ENCODE data around the gene NF1.

NF1 gene

GRCh38 chr17:31130286-31131224 is 35.8 kb downstream of the NF1 start:
- TF ChIP-seq CTCF (conservative IDR thresholded peaks at IDR 0.05; ENCODE audit: low read depth, low read length), result no peak
- DNase-seq (ENCODE audit: low read depth), result peak; percentile 16

GRCh38 chr17:31131299-31131698 is 36.5 kb downstream of the NF1 start:
- no peak for DNase-seq (ENCODE audit: low read depth)
- no peak overlapping the region for H3K4me3 ChIP-seq (ENCODE audit: low read depth, low read length)
- TF ChIP-seq CTCF (conservative IDR thresholded peaks at IDR 0.05; ENCODE audit: low read depth, low read length), result no peak

More at GRCh38 chr17:31130286-31131224, 35.8 kb downstream of the NF1 start:
- H3K4me3 ChIP-seq (ENCODE audit: low read depth, low read length), result no peak overlapping the region

- no peak for TF ChIP-seq CTCF (conservative IDR thresholded peaks at IDR 0.05; ENCODE audit: low read depth, low read length)
- no peak overlapping the region for H3K4me3 ChIP-seq (ENCODE audit: low read depth, low read length)
- DNase-seq (ENCODE audit: low read depth), result no peak
These were observed 38.2 kb downstream of the NF1 start for GRCh38 chr17:31132977-31133376.

GRCh38 chr17:31134576-31134975 is 39.8 kb downstream of the NF1 start:
- no peak for TF ChIP-seq CTCF (conservative IDR thresholded peaks at IDR 0.05; ENCODE audit: low read depth, low read length)
- no peak for DNase-seq (ENCODE audit: low read depth)
- no peak overlapping the region for H3K4me3 ChIP-seq (ENCODE audit: low read depth, low read length)

GRCh38 chr17:31136319-31136718 is 41.5 kb downstream of the NF1 start:
- DNase-seq (ENCODE audit: low read depth), result no peak
- no peak overlapping the region for H3K4me3 ChIP-seq (ENCODE audit: low read depth, low read length)
- no peak for TF ChIP-seq CTCF (conservative IDR thresholded peaks at IDR 0.05; ENCODE audit: low read depth, low read length)

GRCh38 chr17:31140111-31140510 is 45.3 kb downstream of the NF1 start:
- TF ChIP-seq CTCF (conservative IDR thresholded peaks at IDR 0.05; ENCODE audit: low read depth, low read length), result no peak
- no peak overlapping the region for H3K4me3 ChIP-seq (ENCODE audit: low read depth, low read length)
- no peak for DNase-seq (ENCODE audit: low read depth)

- H3K4me3 ChIP-seq (ENCODE audit: low read depth, low read length), result no peak overlapping the region
- DNase-seq (ENCODE audit: low read depth), result no peak
- TF ChIP-seq CTCF (conservative IDR thresholded peaks at IDR 0.05; ENCODE audit: low read depth, low read length), result no peak
These were observed 49.7 kb downstream of the NF1 start for GRCh38 chr17:31144428-31144827.

All from choroid plexus epithelial cell (primary cell).